Neural progenitor cell (in vitro differentiated cells): ENCODE measurements around the gene GPR37L1. TPM values are rescaled to one million over a fixed set of nuclear protein-coding genes. Genes with fewer than 3 reads are reported as not detected.

ENCODE experiments used
- DNase-seq: peaks from one replicate; pipeline ENCODE4 v3.0.0-alpha.2; 2016; ENCODE audit warnings: low spot score
- H2AFZ ChIP-seq: fragments of 200-600 bp; sonication (generic); replicated peaks from 2 replicates; pipeline ENCODE4 v1.6.1; 2016; ENCODE audit warnings: antibody characterized with exemption
- H3F3A ChIP-seq: fragments of 200-600 bp; sonication (generic); 2 replicates; pipeline ENCODE4 v1.6.1; 2016; ENCODE audit warnings: antibody characterized with exemption, low read depth
- H3K27ac ChIP-seq: fragments of 200-600 bp; sonication (generic); 2 replicates; pipeline ENCODE4 v1.5.1; 2016; ENCODE audit warnings: mild to moderate bottlenecking
- H3K27me3 ChIP-seq: fragments of 200-600 bp; sonication (generic); 2 replicates; pipeline ENCODE4 v1.6.1; 2016; ENCODE audit warnings: mild to moderate bottlenecking, moderate library complexity
- H3K36me3 ChIP-seq: fragments of 200-600 bp; sonication (generic); 2 replicates; pipeline ENCODE4 v1.5.1; 2016
- H3K4me1 ChIP-seq: fragments of 200-600 bp; sonication (generic); 2 replicates; pipeline ENCODE4 v1.6.1; 2016; ENCODE audit warnings: mixed run types
- H3K4me2 ChIP-seq: fragments of 200-600 bp; sonication (generic); 2 replicates; pipeline ENCODE4 v1.6.1; 2016
- H3K4me3 ChIP-seq: fragments of 200-600 bp; sonication (generic); 2 replicates; pipeline ENCODE4 v1.5.1; 2016
- H3K79me2 ChIP-seq: fragments of 200-600 bp; sonication (generic); 2 replicates; pipeline ENCODE4 v1.6.1; 2016; ENCODE audit warnings: low read depth
- H3K9ac ChIP-seq: fragments of 200-600 bp; sonication (generic); 2 replicates; pipeline ENCODE4 v1.6.1; 2016
- H3K9me3 ChIP-seq: fragments of 200-600 bp; sonication (generic); 2 replicates; pipeline ENCODE4 v1.5.1; 2016; ENCODE audit warnings: low read depth
- H4K20me1 ChIP-seq: fragments of 200-600 bp; sonication (generic); 2 replicates; pipeline ENCODE4 v1.6.1; 2016; ENCODE audit warnings: low read depth
- H3K27ac Mint-ChIP-seq: 3 replicates; pipeline ENCODE4 v1.8.0; 2021; ENCODE audit warnings: mixed read lengths
- H3K27me3 Mint-ChIP-seq: 2 replicates; pipeline ENCODE4 v1.8.0; 2022; ENCODE audit warnings: low read depth, mild to moderate bottlenecking, inconsistent platforms, moderate library complexity, mixed read lengths; ENCODE audit not compliant: insufficient read depth
- H3K36me3 Mint-ChIP-seq: 3 replicates; pipeline ENCODE4 v1.8.0; 2021; ENCODE audit warnings: mixed read lengths
- H3K4me1 Mint-ChIP-seq: 3 replicates; pipeline ENCODE4 v1.8.0; 2021; ENCODE audit warnings: mixed read lengths
- H3K4me3 Mint-ChIP-seq: 3 replicates; pipeline ENCODE4 v1.8.0; 2021; ENCODE audit warnings: mild to moderate bottlenecking, moderate library complexity, mixed read lengths
- H3K9me3 Mint-ChIP-seq: 3 replicates; pipeline ENCODE4 v1.8.0; 2020; ENCODE audit warnings: mixed read lengths
- EZH2 ChIP-seq: fragments of 200-600 bp; sonication (generic); IDR thresholded peaks from 2 replicates; pipeline ENCODE4 v1.6.1; 2017; ENCODE audit warnings: antibody characterized with exemption, mild to moderate bottlenecking, moderate library complexity
- EZH2phosphoT487 ChIP-seq: fragments of 200-600 bp; sonication (generic); IDR thresholded peaks from 2 replicates; pipeline ENCODE4 v1.6.1; 2017; ENCODE audit warnings: antibody characterized with exemption
- total RNA-seq: library from RNA; depleted of rRNA; stranded (reverse); fragments of >200 nt; gene quantifications from 2 replicates; pipeline ENCODE4 v1.2.3, GENCODE V29; 2015; ENCODE audit warnings: low replicate concordance
- TF ChIP-seq, protein P1 (sequence below): fragments of 200-600 bp; sonication (generic); IDR thresholded peaks from 2 replicates; pipeline ENCODE4 v1.5.1; 2017; ENCODE audit warnings: antibody characterized with exemption, mild to moderate bottlenecking

Gene GPR37L1
- total RNA-seq, 1 donor from 2014 or later = not detected

- peaks cover 9% of the 10 kb centered on the region for H3K4me1 Mint-ChIP-seq
- Histone ChIP-seq H3K4me3 (no peak overlapping the region), H3K9me3 (no peaks in the 10 kb centered on the region), H3K79me2 (no peaks in the 10 kb centered on the region), H3K36me3 (no peaks in the 10 kb centered on the region), H3K27ac (no peak overlapping the region), H3K9ac (no peak overlapping the region), H3K4me1 (peaks cover 10% of the 10 kb centered on the region), H4K20me1 (no peaks in the 10 kb centered on the region), H3K4me2 (no peak overlapping the region), H2AFZ (no peak overlapping the region), H3K27me3 (no peaks in the 10 kb centered on the region), H3F3A (no peaks in the 10 kb centered on the region)
- TF ChIP-seq EZH2 (no peak), EZH2phosphoT487 (no peak)
- TF ChIP-seq, protein P1, sequence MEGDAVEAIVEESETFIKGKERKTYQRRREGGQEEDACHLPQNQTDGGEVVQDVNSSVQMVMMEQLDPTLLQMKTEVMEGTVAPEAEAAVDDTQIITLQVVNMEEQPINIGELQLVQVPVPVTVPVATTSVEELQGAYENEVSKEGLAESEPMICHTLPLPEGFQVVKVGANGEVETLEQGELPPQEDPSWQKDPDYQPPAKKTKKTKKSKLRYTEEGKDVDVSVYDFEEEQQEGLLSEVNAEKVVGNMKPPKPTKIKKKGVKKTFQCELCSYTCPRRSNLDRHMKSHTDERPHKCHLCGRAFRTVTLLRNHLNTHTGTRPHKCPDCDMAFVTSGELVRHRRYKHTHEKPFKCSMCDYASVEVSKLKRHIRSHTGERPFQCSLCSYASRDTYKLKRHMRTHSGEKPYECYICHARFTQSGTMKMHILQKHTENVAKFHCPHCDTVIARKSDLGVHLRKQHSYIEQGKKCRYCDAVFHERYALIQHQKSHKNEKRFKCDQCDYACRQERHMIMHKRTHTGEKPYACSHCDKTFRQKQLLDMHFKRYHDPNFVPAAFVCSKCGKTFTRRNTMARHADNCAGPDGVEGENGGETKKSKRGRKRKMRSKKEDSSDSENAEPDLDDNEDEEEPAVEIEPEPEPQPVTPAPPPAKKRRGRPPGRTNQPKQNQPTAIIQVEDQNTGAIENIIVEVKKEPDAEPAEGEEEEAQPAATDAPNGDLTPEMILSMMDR = no peak
- no peaks in the 10 kb centered on the region for H3K36me3 Mint-ChIP-seq
- no peak overlapping the region for H3K27ac Mint-ChIP-seq
- H3K4me3 Mint-ChIP-seq = no peak overlapping the region
- H3K9me3 Mint-ChIP-seq = no peaks in the 10 kb centered on the region
- no peak for DNase-seq
- peaks cover 7% of the 10 kb centered on the region for H3K27me3 Mint-ChIP-seq
Measured at GRCh38 chr1:202116287-202116686, 6.4 kb upstream of the GPR37L1 start.

- no peak overlapping the region for H3K4me3 Mint-ChIP-seq
- H3F3A ChIP-seq = no peaks in the 10 kb centered on the region
- no peaks in the 10 kb centered on the region for H4K20me1 ChIP-seq
- no peak for DNase-seq
- no peak overlapping the region for H3K4me3 ChIP-seq
- H3K36me3 Mint-ChIP-seq = no peaks in the 10 kb centered on the region
- H3K27ac ChIP-seq = no peak overlapping the region
- H3K79me2 ChIP-seq = no peaks in the 10 kb centered on the region
- no peak for TF ChIP-seq EZH2phosphoT487
- TF ChIP-seq EZH2 = no peak
- TF ChIP-seq, protein P1 = no peak
- no peak overlapping the region for H2AFZ ChIP-seq
- no peaks in the 10 kb centered on the region for H3K9me3 ChIP-seq
- H3K4me2 ChIP-seq = no peak overlapping the region
- H3K27me3 Mint-ChIP-seq = peaks cover 9% of the 10 kb centered on the region
- no peak overlapping the region for H3K9ac ChIP-seq
- no peaks in the 10 kb centered on the region for H3K36me3 ChIP-seq
- H3K27me3 ChIP-seq = no peaks in the 10 kb centered on the region
- no peaks in the 10 kb centered on the region for H3K9me3 Mint-ChIP-seq
- peaks cover 10% of the 10 kb centered on the region for H3K4me1 ChIP-seq
- no peak overlapping the region for H3K27ac Mint-ChIP-seq
- peaks cover 8% of the 10 kb centered on the region for H3K4me1 Mint-ChIP-seq
Measured at GRCh38 chr1:202117898-202118371, 4.8 kb upstream of the GPR37L1 start.

DNA sequence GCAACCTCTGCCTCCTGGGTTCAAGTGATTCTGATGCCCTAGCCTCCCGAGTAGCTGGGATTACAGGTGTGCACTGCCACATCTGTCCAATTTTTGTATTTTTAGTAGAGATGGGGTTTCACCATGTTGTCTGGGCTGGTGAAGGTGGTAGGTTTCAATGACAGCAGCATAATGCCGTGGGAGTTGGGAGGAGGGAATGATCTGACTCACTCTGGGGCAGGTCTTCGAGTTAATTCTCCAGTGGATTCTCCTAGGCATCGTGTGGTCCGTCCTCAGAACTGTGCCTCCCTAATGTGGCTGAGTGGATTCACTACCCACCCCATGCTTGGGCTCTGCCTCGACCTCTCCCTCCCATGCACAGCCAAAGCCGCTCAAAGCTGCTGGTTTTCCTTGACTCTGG, 1.7 kb upstream of the GPR37L1 start:
- Mint-ChIP-seq H3K27me3 (peaks cover 8% of the 10 kb centered on the region), H3K4me3 (no peak overlapping the region), H3K4me1 (peaks cover 3% of the 10 kb centered on the region), H3K27ac (no peak overlapping the region), H3K36me3 (no peaks in the 10 kb centered on the region), H3K9me3 (no peaks in the 10 kb centered on the region)
- Histone ChIP-seq H3K4me1 (peaks cover 3% of the 10 kb centered on the region), H2AFZ (no peak overlapping the region), H3K36me3 (no peaks in the 10 kb centered on the region), H3F3A (peaks cover 4% of the 10 kb centered on the region), H3K9ac (no peak overlapping the region), H3K4me2 (no peak overlapping the region), H3K79me2 (no peaks in the 10 kb centered on the region), H3K4me3 (no peak overlapping the region), H4K20me1 (no peaks in the 10 kb centered on the region), H3K27me3 (no peaks in the 10 kb centered on the region), H3K27ac (no peak overlapping the region), H3K9me3 (no peaks in the 10 kb centered on the region)
- no peak for DNase-seq
- TF ChIP-seq, protein P1 = no peak
- TF ChIP-seq EZH2phosphoT487 = no peak
- TF ChIP-seq EZH2 = no peak
